ENCODE results near the gene LRIT2. TPM values are rescaled to one million over a fixed set of nuclear protein-coding genes. Genes with fewer than 3 reads are reported as not detected.
A peak's percentile ranks its signal among the peaks of the same experiment; 100 is the strongest.
"Not testable (repeated sequence)": the region's sequence is repeated elsewhere in the genome, so short reads cannot be mapped to it uniquely, and the experiment has no call there.

Gene LRIT2
- total and polyA plus RNA-seq, 2 experiments from 2014 or later: not detected

DNA sequence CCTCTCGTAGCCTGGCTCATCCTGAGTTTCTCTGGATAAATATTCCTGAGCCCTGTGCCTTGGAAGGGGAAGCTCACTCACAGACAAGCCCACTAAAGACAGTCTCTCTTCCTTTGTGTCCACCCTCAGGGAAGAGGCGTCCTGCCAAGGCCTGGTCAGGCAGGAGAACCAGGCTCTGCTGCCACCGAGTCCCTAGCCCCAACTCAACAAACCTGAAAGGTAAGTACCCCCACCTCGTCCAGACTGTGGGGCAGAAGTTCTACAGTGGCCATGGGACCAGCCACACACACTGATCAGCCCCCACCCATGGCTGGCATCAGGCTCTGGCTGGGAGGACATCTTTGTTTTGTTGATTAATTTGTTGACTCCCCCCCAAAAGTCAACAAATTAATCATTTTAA is 49.0 kb downstream of the LRIT2 start:
- no peak overlapping the region for H3K27ac ChIP-seq
- no peaks in the 10 kb centered on the region for H3K4me1 ChIP-seq (ENCODE audit: insufficient read depth)
- no peaks in the 10 kb centered on the region for H4K20me1 ChIP-seq (ENCODE audit: insufficient read depth, poor library complexity, severe bottlenecking)
- no peak overlapping the region for H3K4me2 ChIP-seq
- WGBS (ENCODE audit: low lambda C conversion rate, missing lambda C conversion rate): 72% methylated on average over 4 of the region's 4 CpGs
- no peaks in the 10 kb centered on the region for H3K9me3 ChIP-seq (ENCODE audit: low read depth)
- no peak for TF ChIP-seq EZH2phosphoT487 (IDR thresholded peaks at IDR 0.05; ENCODE audit: low read depth, severe bottlenecking, unreplicated experiment)
- TF ChIP-seq, protein P1, sequence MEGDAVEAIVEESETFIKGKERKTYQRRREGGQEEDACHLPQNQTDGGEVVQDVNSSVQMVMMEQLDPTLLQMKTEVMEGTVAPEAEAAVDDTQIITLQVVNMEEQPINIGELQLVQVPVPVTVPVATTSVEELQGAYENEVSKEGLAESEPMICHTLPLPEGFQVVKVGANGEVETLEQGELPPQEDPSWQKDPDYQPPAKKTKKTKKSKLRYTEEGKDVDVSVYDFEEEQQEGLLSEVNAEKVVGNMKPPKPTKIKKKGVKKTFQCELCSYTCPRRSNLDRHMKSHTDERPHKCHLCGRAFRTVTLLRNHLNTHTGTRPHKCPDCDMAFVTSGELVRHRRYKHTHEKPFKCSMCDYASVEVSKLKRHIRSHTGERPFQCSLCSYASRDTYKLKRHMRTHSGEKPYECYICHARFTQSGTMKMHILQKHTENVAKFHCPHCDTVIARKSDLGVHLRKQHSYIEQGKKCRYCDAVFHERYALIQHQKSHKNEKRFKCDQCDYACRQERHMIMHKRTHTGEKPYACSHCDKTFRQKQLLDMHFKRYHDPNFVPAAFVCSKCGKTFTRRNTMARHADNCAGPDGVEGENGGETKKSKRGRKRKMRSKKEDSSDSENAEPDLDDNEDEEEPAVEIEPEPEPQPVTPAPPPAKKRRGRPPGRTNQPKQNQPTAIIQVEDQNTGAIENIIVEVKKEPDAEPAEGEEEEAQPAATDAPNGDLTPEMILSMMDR (IDR thresholded peaks at IDR 0.05; ENCODE audit: poor library complexity): no peak
- no peak for TF ChIP-seq EZH2 (IDR thresholded peaks at IDR 0.05; ENCODE audit: borderline replicate concordance)
- no peaks in the 10 kb centered on the region for H3K27me3 ChIP-seq
- H3K9me2 ChIP-seq (replicated peaks; ENCODE audit: insufficient read depth): no peaks in the 10 kb centered on the region
- no peak overlapping the region for H2AFZ ChIP-seq
- H3K4me3 ChIP-seq: no peak overlapping the region
- H3K79me2 ChIP-seq: no peaks in the 10 kb centered on the region
- H3K36me3 ChIP-seq (replicated peaks; ENCODE audit: insufficient read depth, low read depth): no peaks in the 10 kb centered on the region
- DNase-seq (ENCODE audit: low spot score): no peak

GRCh38 chr10:84175436-84175835 is 49.9 kb downstream of the LRIT2 start:
- no peak for DNase-seq (ENCODE audit: low spot score)
- no peaks in the 10 kb centered on the region for H3K36me3 ChIP-seq (replicated peaks; ENCODE audit: insufficient read depth, low read depth)
- H3K27me3 ChIP-seq: no peaks in the 10 kb centered on the region
- no peak overlapping the region for H3K4me3 ChIP-seq
- H3K4me2 ChIP-seq: no peak overlapping the region
- WGBS (ENCODE audit: low lambda C conversion rate, missing lambda C conversion rate): 96% methylated on average over 6 of the region's 6 CpGs
- no peaks in the 10 kb centered on the region for H3K9me2 ChIP-seq (replicated peaks; ENCODE audit: insufficient read depth)
- H2AFZ ChIP-seq: no peak overlapping the region
- no peaks in the 10 kb centered on the region for H3K9me3 ChIP-seq (ENCODE audit: low read depth)
- H3K4me1 ChIP-seq (ENCODE audit: insufficient read depth): no peaks in the 10 kb centered on the region
- no peak overlapping the region for H3K27ac ChIP-seq
- H4K20me1 ChIP-seq (ENCODE audit: insufficient read depth, poor library complexity, severe bottlenecking): no peaks in the 10 kb centered on the region
- no peaks in the 10 kb centered on the region for H3K79me2 ChIP-seq
- TF ChIP-seq, protein P1 (IDR thresholded peaks at IDR 0.05; ENCODE audit: poor library complexity): no peak
- TF ChIP-seq EZH2phosphoT487 (IDR thresholded peaks at IDR 0.05; ENCODE audit: low read depth, severe bottlenecking, unreplicated experiment) (no peak), EZH2 (IDR thresholded peaks at IDR 0.05; ENCODE audit: borderline replicate concordance) (no peak)

DNA sequence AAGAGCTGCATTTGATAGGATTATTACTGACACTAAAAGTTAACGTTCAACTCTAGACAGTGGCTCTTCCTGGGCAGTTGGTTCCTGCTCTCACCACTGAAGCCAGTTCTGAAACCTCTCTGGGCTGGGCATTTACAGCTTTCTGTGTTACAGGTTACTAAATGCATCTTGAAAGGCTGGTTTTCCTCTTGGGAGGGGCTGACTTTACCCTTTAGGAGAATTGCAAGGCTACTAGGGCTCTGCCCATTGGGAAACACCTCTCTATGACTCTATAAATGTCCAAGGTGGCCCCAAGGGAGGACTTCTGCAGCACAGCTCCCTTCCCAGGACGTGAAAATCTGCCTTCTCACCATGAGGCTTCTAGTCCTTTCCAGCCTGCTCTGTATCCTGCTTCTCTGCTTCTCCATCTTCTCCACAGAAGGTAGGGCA is 51.8 kb downstream of the LRIT2 start, which contains the start of gene GPR15LG:
TSS of gene GPR15LG (plus strand) at position 301 of the 429 bp plus-strand sequence. CDS start at position 352, 51 bp downstream.
- WGBS (ENCODE audit: low lambda C conversion rate, missing lambda C conversion rate): 77% methylated on average over 2 of the region's 2 CpGs
- no peak within 1 kb of the TSS for H3K4me3 ChIP-seq

DNA sequence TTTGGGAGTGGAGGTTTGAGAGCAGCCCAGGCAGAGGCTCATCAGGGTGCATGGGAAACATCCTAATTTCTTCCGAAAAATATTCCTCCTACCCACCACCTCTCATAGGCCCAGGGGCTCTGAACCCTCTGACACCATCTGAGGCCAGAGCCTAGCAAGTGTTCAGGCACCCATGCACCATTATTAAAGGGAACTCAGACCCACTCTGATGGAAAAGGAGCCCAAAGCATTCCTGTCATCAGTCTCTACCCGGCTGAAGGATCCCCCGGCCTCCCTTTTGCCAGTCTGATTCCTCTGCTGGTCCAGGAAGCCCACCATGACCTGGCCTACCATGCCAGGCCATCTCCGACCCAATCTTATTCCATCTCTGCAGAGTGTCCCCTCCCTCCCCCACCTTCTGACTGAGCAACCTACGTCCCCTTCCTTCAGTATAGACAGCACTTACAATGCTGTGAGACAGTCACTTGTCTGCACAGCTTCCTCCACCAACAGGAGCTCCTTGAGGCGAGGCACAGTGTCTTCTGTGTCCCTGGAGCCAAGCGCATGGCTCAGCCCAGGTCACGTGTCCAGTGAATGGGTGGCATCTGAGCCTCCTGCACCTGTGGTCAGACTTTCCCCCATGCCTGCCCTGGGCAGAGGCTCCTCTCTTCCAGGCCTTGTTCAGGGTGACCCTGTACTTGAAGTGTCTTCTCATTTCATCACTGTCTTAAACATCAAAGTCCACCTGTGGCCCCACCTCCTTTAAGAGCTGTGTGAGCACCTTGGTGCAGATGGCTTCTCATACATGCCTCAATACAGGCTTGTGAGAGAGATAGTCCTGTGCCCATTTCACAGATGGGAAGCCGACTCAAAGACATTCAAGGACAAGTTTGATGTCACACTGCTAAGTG is 52.6 kb downstream of the LRIT2 start:
- H3K27ac ChIP-seq: peak overlapping the region; percentile 20
- DNase-seq (ENCODE audit: low spot score): no peak

More for the DNA sequence above, 51.8 kb downstream of the LRIT2 start, which contains the start of gene GPR15LG:
- Histone ChIP-seq H3K4me2 (no peak within 1 kb of the TSS), H3K9me2 (replicated peaks; ENCODE audit: insufficient read depth) (no peaks in the 10 kb centered on the region), H2AFZ (no peak within 1 kb of the TSS), H3K9me3 (ENCODE audit: low read depth) (no peaks in the 10 kb centered on the region), H3K36me3 (replicated peaks; ENCODE audit: insufficient read depth, low read depth) (no peaks in the 10 kb centered on the region), H3K27ac (peak within 1 kb of the TSS; percentile 20), H3K79me2 (no peaks in the 10 kb centered on the region), H3K27me3 (no peaks in the 10 kb centered on the region), H3K4me1 (ENCODE audit: insufficient read depth) (no peaks in the 10 kb centered on the region), H4K20me1 (ENCODE audit: insufficient read depth, poor library complexity, severe bottlenecking) (no peaks in the 10 kb centered on the region)
- no peak for TF ChIP-seq EZH2 (IDR thresholded peaks at IDR 0.05; ENCODE audit: borderline replicate concordance)
- DNase-seq (ENCODE audit: low spot score): peak; percentile 30

GRCh38 chr10:84171700-84172466 is 53.5 kb downstream of the LRIT2 start:
- not testable (repeated sequence) for H3K79me2 ChIP-seq; H3K4me1 ChIP-seq (ENCODE audit: insufficient read depth); H3K4me3 ChIP-seq; H3K9me2 ChIP-seq (replicated peaks; ENCODE audit: insufficient read depth); H3K36me3 ChIP-seq (replicated peaks; ENCODE audit: insufficient read depth, low read depth); H2AFZ ChIP-seq; H3K4me2 ChIP-seq; H4K20me1 ChIP-seq (ENCODE audit: insufficient read depth, poor library complexity, severe bottlenecking); DNase-seq (ENCODE audit: low spot score); H3K27me3 ChIP-seq; H3K9me3 ChIP-seq (ENCODE audit: low read depth)
- WGBS (ENCODE audit: low lambda C conversion rate, missing lambda C conversion rate): 89% methylated on average over 21 of the region's 21 CpGs
- H3K27ac ChIP-seq: peak overlapping the region; percentile 20

More for the DNA sequence above, 52.6 kb downstream of the LRIT2 start:
- no peak overlapping the region for H2AFZ ChIP-seq
- no peaks in the 10 kb centered on the region for H3K79me2 ChIP-seq
- H3K4me3 ChIP-seq: no peak overlapping the region
- no peaks in the 10 kb centered on the region for H3K36me3 ChIP-seq (replicated peaks; ENCODE audit: insufficient read depth, low read depth)
- no peaks in the 10 kb centered on the region for H3K9me3 ChIP-seq (ENCODE audit: low read depth)
- no peak overlapping the region for H3K4me2 ChIP-seq
- H3K9me2 ChIP-seq (replicated peaks; ENCODE audit: insufficient read depth): no peaks in the 10 kb centered on the region
- no peaks in the 10 kb centered on the region for H3K4me1 ChIP-seq (ENCODE audit: insufficient read depth)
- 91% methylated on average over 9 of the region's 9 CpGs for WGBS (ENCODE audit: low lambda C conversion rate, missing lambda C conversion rate)
- TF ChIP-seq, protein P1 (IDR thresholded peaks at IDR 0.05; ENCODE audit: poor library complexity): no peak
- no peak for TF ChIP-seq EZH2phosphoT487 (IDR thresholded peaks at IDR 0.05; ENCODE audit: low read depth, severe bottlenecking, unreplicated experiment)
- no peaks in the 10 kb centered on the region for H3K27me3 ChIP-seq
- H4K20me1 ChIP-seq (ENCODE audit: insufficient read depth, poor library complexity, severe bottlenecking): no peaks in the 10 kb centered on the region
